HTR-8/SVneo (cell line): Measurements from ENCODE around the gene MICALL2.

Experiments used
- DNase-seq: peaks from one replicate; pipeline ENCODE4 v3.0.0; 2011; ENCODE audit warnings: low spot score, mixed read lengths; ENCODE audit not compliant: insufficient read length
- FAIRE-seq: peaks from 2 replicates; lab custom pipeline; 2011; peaks lifted over from hg19 to GRCh38; lab: Jason Lieb, UNC

MICALL2 gene

DNA sequence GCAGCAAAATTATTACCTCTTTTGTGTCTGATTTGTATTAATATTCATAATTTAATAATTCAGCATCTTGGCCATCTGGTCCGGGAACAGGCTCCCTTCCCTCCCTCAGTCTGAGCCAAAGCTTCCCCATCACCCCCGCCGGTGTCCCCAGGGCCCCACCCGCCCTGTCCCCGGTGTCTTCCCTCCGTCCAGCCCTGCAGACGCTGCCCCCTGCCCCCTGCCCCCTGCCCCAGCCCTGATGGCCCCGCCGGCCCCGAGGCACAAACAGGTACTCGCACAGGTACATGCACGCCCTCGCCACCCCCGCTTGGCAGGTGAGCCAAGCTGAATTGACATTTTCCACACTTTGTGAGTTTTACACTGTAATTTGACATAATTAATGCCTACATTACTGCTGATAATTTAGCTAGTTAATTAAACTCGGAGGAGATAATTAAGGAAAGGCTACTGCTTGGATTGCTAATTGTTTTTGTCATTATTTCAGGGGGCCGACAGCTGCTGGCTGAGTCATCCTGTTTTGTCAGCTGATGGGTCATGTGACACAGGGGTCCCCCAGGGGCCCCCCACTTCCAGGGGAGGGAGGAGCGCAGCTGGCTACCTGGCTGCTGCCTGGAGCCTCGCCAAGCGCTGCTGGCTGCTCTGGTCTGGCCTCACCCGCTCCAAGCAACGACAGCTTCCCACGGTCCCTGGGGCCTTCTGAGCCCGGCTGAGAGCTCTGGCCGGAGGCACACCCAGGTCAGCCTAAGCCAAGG, 36.6 kb downstream of the MICALL2 start:
- DNase-seq (no peak), FAIRE-seq (no peak)

GRCh38 chr7:1421946-1422345, 37.3 kb downstream of the MICALL2 start:
- FAIRE-seq = no peak
- no peak for DNase-seq

DNA sequence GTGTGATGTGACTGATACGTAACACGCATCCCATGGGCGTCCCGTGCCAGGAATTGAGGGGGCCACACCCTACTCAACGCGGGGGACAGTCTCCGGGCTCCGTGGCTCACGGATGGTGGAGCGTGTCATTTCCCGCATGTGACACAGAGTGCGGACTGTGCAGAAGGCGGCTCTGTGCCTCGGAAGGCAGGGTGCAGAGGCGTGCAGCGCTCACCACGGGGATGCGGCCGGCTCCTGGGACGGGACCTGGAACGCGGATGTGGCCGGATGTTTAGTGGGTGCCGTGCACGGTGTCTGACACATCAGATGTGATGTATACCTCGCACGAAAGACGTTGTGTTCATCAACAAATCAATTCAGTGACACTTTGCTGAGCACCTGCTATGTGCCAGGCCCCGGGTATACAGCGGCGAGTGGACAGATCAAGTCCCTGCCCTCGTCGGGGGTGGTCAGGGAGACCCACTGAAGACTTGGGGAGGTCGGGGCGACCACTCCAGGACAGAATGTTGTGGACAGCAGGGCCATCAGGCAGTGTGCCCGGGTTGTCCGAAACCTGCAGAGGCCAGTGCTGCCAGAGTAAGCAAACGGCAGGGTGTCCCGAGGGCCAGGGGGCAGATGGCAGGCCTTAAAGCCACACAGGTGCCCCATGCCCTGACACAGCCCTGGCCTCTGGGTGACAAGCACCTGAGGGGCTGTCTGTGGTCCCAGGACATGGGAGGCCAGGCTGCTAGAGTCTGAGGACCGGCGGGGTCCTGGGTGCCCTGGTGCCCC, 38.1 kb downstream of the MICALL2 start:
- no peak for DNase-seq
- peak; percentile 72 for FAIRE-seq

DNA sequence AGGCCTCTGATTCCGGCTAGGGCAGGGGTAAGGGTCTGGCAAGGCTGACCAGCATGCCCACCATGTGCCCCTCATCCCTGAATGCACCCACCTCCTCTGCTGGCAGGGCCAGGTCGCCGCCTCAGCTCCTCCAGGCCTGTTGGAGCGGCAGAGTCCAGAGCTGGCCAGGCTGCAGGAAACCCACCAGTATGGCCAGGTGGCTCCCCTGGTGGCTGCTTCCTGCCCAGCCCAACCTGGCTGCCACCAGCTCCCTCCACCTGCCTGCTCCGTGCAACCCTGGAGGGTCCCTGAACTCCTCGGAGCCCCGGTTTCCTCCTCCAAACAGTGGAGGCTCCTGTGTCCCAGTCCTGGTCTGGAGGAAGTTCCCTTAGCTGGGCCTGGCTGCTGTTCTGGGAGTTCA, 39.6 kb downstream of the MICALL2 start:
- DNase-seq (no peak), FAIRE-seq (peak; percentile 9)

DNA sequence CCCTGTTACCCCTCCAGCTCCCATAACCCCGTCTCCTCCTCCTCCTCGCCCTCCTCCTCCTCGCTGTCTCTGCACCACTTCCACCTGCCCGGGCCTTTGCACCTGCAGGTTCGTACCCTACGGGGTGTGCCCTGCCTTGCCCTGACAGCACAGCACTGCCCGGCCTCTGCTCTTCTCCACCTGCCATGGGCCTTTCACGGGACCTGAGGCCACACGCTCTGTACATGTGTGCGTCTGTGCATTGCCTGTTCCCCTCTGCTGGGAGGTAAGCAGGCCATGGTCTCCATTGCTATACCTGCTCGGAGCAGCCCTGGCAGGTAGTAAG, 40.0 kb downstream of the MICALL2 start:
- peak; percentile 38 for FAIRE-seq

DNA sequence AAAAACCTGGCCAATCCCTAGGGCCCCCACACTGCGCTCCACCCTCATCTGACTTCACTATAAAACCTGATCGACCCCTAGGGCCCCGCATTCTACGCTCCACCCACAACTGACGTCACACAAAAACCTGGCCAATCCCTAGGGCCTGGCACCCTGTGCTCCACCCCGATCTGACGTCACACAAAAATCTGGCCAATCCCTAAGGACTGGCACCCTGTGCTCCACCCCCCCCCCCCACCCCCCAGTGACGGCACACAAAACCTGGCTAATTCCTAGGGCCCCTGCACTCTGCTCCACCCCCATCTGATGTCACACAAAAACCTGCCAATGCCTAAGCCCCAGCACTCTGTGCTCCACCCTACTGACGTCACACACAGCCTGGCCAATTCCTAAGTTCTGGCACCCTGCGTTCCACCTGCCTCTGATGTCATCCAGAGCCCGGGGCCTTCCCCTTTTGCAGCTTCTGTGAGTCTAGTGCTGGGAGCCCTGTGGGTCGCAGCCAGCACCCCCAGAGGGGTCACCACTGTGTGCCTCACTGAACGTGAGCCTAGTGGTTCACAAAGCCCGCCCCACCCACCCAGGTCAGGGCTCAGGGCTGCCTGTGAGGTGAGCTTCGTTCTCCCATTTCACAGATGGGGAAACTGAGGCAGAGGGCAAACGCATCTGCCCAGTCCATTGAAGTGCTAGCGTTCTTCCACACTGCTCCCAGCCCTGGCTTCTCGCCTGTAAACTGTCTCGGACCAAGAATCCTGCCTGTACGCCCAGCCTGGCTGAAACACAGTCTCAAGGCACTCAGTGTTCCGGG, 40.6 kb downstream of the MICALL2 start:
- DNase-seq = no peak
- no peak for FAIRE-seq

More for the DNA sequence above, 40.0 kb downstream of the MICALL2 start:
- DNase-seq = no peak

DNA sequence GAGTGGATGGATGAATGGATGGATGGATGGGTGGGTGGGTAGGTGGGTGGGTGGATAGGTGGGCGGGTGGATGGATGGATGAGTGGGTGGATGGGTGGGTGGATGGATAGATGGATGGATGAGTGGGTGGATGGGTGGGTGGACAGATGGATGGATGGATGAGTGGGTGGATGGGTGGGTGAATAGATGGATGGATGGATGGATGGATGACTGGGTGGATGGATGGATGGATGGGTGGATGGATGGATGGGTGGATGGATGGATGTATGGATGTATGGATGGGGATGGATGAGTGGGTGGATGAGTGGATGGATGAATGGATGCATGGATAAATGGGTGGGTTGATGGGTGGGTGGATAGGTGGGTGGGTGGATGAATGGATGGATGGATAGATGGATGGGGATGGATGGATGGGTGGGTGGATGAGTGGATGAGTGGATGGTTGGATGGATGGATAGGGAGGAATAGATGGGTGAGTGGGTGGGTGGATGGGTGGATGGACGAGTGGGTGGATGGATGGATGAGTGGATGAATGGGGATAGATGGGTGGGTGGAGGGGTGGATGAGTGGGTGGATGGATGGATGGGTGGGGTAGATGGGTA, 43.8 kb downstream of the MICALL2 start:
- FAIRE-seq (no peak), DNase-seq (no peak)

GRCh38 chr7:1413936-1414639, 45.2 kb downstream of the MICALL2 start:
- no peak for FAIRE-seq
- DNase-seq = no peak

- peak; percentile 99 for FAIRE-seq
- DNase-seq = peak; percentile 95
Measured at GRCh38 chr7:1412322-1413261, 46.7 kb downstream of the MICALL2 start.

DNA sequence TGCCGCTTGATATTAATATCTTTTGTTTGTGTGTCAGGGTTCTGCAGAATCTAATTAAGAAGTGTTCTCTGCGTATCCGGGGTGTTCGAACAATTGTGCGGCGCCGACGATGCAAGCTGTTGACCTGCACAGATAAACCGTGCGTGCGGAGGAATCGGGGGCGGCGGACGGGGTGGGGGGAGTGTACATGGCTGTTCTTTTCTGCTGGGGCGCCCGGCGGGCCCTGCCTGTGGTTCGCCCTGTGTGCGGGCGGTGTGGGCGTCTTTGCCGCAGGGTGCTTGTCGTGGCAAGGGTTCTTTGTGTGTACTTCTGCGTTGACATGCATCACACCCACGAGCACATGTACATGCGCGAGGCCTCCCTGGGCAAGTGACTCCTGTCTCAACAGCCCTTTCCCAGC, 47.9 kb downstream of the MICALL2 start:
- FAIRE-seq = peak; percentile 55

DNA sequence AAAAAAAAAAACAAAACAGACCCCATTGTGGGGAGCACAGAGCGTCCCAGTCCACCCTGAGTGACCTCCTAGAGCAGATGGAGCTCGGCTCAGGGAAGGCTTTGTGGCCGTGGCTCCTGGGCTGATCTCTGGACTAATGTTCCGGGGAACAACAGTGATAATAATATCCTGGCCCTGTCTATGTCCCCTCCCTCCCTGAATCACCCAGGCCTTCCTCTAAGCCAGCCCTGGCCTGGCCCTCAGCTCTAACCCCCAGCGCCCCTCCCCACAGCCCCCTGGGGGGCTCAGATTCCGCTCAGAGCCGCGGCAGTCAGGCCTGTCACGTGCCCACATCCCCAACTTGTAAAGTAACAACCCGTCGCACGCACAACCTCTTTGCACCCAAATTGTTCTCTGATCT, 48.3 kb downstream of the MICALL2 start:
- DNase-seq = no peak

More for the DNA sequence above, 47.9 kb downstream of the MICALL2 start:
- DNase-seq = no peak

DNA sequence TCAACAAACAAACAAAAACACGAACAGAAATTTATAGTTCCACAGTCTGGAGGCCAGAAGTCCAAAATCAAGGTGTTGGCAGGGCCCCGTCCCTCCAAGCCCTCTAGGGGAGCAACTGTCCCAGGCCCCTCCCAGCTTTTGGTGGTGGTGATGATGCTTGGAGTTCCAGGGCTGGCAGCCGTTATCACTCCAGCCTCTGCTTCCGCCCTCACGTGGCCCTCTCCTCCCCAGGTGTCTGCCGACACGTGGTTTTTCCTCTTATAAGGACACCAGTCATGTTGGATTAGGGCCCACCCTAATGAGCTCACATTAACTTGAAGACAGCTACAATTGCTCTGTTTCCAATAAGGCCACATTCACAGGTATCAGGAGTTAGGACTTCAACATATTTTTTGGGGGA, 49.7 kb downstream of the MICALL2 start:
- no peak for DNase-seq
- no peak for FAIRE-seq

More for the DNA sequence above, 48.3 kb downstream of the MICALL2 start:
- FAIRE-seq = no peak

DNA sequence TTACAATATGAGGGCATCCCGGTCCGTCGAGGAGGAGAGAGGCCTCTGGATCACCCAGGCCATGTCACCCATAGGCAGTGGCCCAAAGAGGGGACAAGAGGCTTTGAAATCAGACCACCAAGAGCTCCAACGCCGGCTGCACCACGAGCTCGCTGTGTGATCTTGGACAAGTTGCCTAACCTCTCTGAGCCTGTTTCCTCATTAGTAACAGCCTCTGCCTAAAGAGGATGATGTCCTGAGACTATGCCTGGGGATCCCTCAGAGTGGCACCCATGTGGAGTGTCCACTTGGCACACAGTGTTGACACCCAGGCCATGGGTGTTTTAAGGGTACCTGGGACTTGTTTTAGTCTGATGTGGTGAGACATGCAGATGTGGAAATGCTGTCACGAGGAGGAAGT, 50.8 kb downstream of the MICALL2 start:
- no peak for FAIRE-seq
- DNase-seq = no peak

GRCh38 chr7:1407892-1408291, 51.4 kb downstream of the MICALL2 start:
- no peak for FAIRE-seq
- no peak for DNase-seq

DNA sequence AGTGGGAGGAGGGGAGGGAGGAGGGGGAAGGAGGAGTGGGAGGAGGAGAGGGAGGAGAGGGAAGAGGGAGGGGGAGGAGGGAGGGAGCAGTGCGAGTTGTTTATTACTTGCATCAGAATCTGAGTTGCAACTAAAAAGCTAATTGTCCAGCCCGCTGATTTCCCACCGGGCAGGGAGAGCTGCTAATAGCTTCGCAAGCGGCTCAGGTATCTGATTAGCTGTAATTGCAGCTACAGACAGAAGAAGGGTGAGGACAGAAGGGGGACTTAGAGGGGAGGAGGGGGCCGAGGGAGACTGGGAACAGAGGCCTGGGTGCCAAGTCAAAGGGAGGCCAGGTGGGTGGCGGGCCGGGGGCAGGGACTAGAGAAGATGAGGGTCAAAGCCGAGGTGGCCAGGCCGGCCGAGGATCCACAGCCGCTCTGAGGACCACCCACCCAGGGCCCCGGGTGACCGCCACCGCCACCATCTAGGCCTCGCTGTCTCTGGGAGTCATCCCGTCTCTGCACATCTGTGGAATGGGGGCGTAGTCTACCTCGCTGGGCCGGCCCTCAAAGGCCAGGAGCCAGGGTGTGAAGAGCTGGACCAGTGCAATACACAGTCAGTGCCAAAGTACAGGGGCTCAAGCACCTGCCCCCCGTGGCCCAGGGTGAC, 54.2 kb downstream of the MICALL2 start:
- DNase-seq (no peak), FAIRE-seq (no peak)

- FAIRE-seq (peak; percentile 4), DNase-seq (no peak)
Measured at GRCh38 chr7:1404460-1404809, 54.8 kb downstream of the MICALL2 start.

GRCh38 chr7:1403638-1404459, 55.4 kb downstream of the MICALL2 start:
- FAIRE-seq (peak; percentile 20), DNase-seq (peak; percentile 78)
